HG03103 (cell line): ENCODE results near the gene MARK1.
"Not testable (repeated sequence)": the region's sequence is repeated elsewhere in the genome, so short reads cannot be mapped to it uniquely, and the experiment has no call there.

Experiments
- ATAC-seq: cut with Tn5 transposase; IDR thresholded peaks from one replicate; pipeline ENCODE4 v1.9.1; 2021; ENCODE audit warnings: low read depth; ENCODE audit not compliant: unreplicated experiment

Gene MARK1

DNA sequence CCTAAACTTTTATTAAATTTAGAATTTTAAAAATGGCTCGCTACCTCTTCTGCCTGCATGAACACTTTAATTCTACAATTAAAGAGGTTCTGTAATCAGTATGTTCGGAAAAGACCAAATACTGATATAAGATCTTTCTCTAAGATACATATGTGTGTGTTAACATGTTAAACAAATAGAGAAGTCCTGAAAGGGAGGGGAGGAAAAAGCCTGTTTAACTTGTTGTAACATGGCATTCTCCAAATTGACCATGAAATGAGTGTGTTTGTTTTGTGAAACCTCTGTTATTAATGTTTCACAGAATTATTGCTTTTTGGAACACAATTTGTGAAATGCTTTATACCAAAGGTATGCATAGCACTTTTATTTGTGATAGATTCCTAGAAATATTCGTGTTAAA, 77.0 kb downstream of the MARK1 start:
- no peak for ATAC-seq

DNA sequence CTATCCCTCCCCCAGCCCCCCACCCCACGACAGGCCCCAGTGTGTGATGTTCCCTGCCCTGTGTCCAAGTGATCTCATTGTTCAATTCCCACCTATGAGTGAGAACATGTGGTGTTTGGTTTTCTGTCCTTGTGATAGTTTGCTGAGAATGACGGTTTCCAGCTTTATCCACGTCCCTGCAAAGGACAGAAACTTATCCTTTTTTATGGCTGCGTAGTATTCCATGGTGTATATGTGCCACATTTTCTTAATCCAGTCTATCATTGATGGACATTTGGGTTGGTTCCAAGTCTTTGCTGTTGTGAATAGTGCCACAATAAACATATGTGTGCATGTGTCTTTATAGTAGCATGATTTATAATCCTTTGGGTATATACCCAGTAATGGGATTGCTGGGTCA, 77.7 kb downstream of the MARK1 start:
- not testable (repeated sequence) for ATAC-seq

DNA sequence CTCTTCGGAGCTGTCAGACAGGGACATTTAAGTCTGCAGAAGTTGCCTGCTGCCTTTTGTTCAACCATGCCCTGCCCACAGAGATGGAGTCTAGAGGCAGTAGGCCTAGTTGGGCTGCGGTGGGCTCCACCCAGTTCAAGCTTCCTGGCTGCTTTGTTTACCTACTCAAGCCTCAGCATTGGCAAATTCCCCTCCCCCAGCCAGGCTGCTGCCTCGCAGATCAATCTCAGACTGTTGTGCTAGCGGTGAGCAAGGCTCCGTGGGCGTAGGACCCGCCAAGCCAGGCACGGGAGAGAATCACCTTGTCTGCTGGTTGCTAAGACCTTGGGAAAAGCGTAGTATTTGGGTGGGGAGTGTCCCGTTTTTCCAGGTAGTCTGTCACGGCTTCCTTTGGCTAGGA, 83.2 kb downstream of the MARK1 start:
- ATAC-seq: not testable (repeated sequence)

DNA sequence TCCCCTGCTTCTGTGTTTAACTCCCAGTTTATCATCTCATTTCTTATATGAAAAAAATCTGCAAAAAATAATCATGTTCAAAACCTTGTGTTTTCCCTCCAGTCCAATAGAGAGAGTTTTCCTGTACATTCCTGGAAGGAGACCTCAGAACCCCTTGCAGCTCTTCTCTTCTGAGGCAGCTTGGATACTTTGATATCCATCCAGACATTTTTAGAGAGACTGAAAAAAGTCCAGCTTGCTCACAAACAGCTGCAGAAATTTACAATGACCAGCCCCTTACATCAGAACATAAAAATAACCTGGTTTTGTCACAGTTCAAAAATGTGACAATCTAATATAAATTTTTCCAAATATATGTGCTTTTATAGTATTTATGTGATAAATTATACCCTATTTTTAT, 88.9 kb downstream of the MARK1 start:
- no peak for ATAC-seq

DNA sequence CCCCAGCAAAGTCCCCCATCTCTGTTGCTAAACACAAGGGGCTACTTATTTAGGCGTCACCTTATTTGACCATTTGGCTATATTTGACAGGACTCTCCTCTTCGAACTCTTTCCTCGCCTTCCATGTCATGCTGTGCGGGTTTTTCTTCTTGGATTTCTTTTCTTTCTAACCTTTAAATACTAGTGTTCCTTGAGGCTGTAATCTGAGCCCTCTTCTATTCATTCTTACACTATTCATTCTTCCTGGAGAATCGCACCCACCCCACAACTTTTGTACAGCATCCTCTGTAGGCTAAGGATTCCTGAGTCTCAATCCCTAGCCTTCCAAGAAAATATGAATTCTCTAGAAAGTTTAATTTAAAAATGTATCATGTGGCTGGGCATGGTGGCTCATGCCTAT, 100.5 kb downstream of the MARK1 start:
- ATAC-seq: no peak

DNA sequence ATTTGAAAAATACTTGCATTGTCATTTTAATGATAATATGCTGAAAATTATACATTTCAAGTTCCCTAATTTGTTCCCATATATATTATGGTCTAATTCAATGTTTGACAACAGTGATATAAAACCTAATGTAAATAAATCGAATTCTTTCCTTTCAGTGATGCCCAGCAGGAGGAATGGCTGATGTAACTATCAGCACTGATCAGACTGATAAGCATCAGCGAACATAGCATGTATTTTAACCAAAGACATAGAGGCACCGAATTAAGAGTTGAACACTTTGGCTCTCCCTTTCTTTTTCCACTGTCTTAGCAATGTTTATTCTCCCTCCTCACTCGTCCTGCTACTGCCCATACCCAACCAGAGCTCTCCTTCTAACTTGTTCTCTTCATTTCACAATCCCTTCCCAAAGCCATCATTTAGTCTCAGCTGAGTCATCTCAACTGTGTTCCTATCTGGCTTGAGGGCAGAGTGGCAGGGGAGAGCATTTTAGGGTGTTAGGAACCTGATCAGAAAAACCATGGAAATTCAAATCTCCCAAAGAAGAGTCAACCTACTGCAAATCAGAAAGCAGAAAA, 103.4 kb downstream of the MARK1 start:
- ATAC-seq: no peak

DNA sequence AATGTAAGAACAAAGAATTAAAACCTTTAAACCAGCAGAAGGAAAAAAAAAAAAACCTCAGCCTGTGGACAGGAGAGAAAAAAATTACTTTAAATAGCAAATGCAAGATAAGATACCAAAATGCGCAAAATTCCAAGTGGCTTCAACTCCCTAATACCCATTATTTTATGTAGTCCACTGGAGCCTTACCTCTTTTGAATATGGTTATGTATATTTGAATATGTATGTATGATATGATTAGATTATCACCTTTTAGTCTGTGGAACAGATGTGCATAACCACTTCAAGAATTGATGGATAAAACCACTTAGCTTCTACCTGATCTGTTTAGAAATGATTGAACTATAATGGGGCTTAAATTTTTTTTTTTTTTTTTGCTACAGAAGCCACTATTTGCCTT, 109.8 kb downstream of the MARK1 start:
- ATAC-seq: no peak

DNA sequence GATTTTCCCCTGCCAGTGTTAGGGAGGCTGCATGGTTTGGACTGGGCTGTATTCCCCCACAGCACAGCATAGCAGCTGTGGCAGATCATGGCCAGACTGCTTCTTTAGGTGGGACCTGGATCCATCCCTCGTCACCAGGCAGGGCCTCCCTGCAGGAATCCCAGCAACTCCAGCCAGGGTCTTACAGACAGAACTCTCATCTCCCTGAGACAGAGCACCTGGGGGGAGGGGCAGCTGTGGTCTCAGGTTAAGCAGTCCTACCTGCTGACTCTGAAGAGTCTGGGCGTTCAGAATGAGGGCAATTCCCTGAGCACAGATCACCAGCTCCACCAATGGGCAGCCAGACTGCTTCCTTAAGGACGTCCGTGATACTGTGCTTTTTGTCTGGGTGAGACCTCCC, 114.3 kb downstream of the MARK1 start:
- no peak for ATAC-seq

DNA sequence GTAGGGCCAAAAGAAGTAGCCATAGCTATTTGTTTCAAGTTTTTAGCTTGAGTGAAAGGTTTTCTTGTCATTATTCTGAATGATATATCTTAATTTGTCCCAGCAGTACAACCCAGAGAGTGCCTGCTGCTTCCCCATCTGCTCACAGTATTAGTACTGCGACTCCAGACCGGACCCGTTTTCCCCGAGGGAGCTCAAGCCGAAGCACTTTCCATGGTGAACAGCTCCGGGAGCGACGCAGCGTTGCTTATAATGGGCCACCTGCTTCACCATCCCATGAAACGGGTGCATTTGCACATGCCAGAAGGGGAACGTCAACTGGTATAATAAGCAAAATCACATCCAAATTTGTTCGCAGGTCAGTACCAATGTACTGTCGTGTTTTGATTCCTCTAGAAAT, 125.1 kb downstream of the MARK1 start:
- ATAC-seq: no peak

DNA sequence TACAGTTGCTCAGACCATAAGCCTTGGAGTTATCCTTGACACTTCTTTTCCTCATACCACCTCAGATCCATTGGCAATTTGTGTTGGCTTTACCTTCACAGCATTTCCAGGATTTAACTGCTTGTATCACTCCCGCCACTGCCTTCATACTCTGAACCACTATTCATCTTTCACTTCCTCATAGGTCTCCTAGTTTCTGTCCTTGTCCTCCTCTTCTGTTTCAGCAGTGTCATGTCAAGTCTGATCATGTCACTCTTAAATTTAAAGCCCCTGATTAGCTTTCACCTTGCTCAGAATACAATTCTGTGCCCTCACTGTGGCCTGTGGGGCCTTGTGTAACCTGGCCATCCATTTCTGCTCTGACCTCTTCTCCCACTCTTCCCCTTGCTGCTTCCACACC, 127.6 kb downstream of the MARK1 start:
- peak; percentile 97 for ATAC-seq

DNA sequence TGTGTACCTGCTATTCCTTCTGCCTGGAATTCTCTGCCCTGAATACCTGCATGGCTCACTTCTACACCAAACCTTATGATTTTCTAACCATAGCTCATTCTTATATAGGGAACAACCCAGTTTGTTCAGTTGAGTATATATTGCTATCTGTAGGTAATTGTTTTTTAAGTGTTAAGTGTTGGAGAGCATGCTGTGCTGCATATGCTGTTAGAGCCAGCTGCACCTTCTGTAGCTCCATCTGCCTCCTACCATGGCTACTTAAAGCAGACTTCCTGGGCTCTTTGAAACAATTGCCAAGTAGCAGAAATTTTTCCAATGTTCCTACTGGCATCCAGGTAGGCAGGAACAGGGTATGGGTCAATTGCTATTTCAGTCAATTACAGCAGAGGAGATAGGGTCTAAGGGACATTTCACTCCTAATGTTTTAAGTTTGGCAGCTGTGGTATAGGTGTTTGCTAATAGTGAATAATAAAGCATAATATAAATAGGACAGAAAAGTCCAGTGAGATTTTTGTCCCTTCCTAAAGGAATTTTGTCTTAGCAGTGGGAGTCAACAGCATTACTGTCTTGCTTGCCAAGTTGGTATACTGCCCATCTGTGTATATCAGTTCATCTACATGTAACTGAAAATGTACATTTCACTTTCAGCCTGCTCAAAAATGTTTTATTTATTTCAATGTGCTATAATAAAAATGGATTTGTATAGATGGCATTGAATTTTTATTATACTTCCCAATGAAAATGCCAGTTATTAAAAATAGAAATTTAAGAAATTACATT, 128.2 kb downstream of the MARK1 start:
- no peak for ATAC-seq

DNA sequence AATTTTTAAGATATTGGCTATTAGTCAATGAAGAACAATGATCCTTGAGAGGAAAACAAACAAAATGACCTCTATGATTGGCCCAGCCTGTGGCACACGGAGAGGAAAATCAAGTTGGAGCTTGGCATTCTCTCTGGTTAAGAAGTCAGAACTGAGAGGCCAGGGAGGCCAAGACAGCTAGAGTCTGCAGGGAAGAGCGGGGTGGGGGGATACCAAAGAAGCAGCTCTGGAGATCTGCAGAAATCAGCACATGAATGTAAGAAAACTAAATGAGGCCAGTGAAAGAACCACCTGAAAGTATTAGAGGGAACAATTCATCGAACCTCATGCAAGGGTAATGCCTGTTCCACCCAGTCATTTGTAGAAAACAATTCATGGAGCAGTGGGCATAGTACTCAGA, 138.4 kb downstream of the MARK1 start:
- no peak for ATAC-seq

DNA sequence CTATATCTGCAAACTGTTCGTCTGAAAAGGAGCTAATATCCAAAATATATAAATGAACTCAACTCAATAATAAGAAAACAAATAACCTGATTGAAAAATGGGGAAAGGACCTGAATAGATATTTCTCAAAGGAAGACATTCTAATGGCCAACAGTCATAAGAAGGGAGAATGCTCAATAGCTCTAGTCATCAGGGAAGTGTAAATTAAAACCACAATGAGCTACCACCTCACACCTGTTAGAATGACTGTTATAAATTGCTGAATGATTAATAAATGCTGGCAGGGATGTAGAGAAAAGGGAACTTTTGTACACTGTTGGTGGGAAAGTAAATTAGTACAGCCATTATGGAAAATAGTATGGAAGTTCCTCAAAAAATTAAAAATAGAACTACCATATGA, 141.1 kb downstream of the MARK1 start:
- no peak for ATAC-seq

DNA sequence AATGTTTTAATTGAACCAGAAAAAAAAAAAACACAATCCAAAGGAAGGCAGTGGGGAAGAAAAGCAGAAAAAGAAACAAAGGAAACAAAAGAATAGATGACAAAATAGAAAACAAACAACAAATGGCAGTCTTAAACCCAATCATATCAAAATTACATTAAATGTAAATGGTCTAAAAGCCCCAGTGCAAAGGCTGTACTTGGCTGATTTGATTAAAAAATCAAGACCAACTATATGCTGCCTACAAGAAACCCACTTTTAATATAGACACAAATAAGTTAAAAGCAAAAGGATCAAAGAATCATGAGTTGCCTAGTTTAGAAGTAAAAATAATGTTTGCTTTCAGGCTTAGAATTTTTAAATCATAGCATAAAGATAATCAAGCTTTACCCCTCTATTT, 142.4 kb downstream of the MARK1 start:
- ATAC-seq: no peak

DNA sequence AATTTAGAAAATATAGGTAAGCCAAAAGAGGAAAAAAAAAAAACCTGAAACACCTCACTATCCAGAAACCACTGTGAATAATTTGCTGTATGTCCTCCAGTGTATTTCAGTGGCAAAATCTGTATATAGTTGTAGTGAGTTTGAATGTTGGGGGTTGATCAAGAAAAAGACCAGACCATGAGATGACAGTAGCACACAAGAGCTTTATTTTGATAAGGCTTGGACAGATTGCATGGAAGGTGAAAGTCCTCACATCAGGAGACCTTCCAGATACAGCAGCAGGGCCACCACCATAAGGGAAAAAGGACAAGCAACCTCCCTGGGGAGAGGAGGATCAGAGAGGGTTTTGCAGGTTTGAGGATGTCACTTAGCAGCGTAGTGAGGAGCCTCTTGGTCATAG, 146.0 kb downstream of the MARK1 start:
- ATAC-seq: no peak

DNA sequence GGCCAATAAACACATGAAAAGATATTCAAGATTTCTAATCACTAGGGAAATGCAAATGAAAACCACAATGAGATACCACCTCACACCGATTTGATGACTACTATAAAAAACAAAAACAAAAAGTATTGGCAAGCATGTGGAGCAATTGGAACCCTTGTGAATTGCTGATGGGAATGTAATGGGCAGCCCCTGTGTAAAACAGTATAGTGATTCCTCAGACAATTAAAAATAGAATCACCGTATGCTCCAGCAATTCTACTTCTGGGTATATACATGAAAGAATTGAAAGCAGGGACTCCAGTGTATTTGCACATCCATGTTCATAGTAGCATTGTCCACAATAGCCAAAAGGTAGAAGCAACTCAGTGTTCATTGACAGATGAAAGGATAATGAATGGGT, 149.3 kb downstream of the MARK1 start:
- no peak for ATAC-seq

DNA sequence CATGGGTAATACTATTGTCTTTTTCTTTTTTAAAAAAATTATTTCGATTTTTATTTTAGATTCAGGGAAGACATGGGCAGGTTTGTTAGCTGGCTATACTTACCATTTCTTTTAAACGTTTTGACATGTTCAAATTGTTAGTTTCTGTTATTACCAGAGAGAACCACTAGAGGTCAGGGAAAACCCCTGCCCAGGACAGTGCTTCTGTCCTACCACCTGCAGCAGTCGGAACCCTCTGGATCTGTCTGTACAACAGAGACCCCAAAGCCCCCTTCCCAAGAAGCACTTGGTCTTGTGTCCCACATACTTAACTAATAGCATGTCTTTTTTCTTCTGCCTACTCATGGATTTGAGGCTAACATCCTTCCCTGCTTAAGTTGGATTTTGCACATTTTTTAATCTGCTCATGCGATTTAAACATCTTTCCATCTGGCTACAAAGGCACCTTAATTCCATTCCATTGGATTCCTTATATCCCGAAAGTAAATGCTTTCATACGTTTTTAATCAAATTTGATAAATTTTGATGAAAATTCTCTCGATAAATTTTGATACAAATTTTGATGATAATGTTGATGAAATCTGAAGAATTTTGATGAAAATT, 152.2 kb downstream of the MARK1 start:
- ATAC-seq: peak; percentile 97

DNA sequence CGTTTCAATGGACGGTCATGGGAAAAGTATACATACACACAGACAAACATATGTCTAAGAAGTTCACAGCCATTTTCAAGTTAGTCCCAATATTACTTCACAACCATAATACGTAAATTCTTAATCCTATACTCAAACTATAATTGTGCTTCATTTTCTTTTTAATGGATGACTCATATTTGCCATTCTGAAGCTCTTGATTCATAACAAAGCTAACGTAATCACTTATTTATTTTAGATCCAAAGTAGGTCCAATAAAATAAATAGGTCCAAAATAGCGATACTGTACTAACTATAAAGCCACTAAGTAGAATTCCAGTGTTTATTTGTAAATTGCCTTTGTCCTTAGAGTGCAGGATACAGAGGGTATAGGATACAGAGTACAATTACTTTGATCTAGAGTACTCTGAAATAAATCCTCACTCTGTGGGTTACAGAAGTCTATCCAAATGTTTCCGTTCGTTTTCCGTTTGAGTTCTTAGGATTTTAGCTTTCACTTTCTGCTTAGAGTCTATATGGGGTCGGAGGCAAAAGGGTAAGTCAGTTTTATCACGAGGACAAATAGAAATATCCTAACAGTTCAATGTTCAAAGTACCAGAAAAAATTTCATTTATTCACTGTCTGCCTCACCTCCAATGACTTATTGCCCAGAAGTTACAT, 153.4 kb downstream of the MARK1 start:
- ATAC-seq: no peak

DNA sequence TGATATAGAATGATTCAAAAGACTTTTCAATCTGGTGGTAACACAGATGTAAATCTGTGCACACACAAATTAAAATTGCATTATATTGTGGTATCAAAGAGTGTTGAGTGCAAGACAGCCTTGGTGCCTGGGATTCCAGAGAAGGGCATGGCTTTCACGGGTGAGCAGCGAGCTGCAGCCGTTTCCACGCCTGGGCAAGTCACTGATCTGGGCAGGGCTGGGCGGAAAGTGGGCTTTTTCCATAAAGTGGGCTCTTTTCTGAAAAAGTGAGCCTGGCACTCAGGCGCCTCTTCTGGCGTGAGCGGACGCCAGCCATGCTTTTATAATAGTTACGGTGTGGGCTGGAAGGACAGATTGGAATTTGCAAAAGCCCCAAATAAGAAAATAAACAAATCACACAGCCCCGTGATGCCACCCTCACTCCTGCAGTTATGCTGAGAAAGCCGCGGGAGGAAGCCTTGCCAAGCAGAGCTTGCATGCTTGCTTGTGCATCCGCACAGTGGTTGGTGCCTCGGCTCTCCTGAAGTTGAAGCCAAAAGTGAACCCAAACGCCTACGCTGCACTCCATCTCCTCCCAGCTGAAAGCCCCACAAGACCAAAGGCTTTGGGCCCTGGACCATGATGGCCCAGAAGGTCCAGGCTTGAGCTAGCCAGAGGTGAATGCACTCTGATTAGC, 155.1 kb downstream of the MARK1 start:
- no peak for ATAC-seq

DNA sequence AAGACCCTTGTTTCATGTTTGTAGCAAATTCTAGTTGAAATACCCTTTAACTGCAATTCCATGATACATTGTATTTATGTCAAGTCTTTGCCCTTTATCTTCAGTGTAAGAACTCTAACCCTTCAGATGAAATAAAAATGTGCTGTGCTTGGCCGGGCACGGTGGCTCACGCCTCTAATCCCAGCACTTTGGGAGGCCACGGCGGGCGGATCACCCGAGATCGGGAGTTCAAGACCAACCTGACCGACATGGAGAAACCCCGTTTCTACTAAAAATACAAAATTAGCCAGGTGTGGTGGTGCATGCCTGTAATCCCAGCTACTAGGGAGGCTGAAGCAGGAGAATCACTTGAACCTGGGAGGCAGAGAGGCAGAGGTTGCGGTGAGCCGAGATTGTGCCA, 155.8 kb downstream of the MARK1 start:
- not testable (repeated sequence) for ATAC-seq

DNA sequence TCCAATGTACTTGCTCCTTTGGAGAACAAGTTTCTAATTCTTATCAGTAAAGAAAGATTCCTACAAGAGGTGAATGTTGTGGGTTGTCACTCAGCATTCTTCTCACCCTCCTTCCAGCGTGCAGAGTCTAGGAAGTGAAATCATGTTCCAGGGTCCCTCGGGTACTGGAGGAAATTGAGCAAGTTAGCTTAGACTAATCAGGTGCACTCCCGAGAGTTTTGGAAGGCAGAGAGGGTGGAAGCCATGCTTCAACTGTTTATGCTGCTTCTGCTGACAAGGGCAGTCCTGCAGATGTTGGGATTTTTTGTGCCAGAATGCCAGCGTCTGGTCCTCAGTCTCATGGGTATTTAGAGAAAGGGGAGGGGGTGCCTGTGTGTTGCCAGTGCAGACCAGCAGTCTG, 157.0 kb downstream of the MARK1 start:
- ATAC-seq: no peak
